GM23248 (cell line): ENCODE data around the gene HBP1.

Experiments used
- EZH2 ChIP-seq: fragments of 200-600 bp; sonication (generic); IDR thresholded peaks from 2 replicates; pipeline ENCODE4 v1.6.1; 2018; ENCODE audit warnings: antibody characterized with exemption, mild to moderate bottlenecking; ENCODE audit not compliant: insufficient read depth, poor library complexity, severe bottlenecking
- EZH2phosphoT487 ChIP-seq: fragments of 200-600 bp; sonication (generic); IDR thresholded peaks from 2 replicates; pipeline ENCODE4 v1.6.1; 2018; ENCODE audit warnings: antibody characterized with exemption, moderate library complexity, mild to moderate bottlenecking, low read depth; ENCODE audit not compliant: insufficient read depth

DNA sequence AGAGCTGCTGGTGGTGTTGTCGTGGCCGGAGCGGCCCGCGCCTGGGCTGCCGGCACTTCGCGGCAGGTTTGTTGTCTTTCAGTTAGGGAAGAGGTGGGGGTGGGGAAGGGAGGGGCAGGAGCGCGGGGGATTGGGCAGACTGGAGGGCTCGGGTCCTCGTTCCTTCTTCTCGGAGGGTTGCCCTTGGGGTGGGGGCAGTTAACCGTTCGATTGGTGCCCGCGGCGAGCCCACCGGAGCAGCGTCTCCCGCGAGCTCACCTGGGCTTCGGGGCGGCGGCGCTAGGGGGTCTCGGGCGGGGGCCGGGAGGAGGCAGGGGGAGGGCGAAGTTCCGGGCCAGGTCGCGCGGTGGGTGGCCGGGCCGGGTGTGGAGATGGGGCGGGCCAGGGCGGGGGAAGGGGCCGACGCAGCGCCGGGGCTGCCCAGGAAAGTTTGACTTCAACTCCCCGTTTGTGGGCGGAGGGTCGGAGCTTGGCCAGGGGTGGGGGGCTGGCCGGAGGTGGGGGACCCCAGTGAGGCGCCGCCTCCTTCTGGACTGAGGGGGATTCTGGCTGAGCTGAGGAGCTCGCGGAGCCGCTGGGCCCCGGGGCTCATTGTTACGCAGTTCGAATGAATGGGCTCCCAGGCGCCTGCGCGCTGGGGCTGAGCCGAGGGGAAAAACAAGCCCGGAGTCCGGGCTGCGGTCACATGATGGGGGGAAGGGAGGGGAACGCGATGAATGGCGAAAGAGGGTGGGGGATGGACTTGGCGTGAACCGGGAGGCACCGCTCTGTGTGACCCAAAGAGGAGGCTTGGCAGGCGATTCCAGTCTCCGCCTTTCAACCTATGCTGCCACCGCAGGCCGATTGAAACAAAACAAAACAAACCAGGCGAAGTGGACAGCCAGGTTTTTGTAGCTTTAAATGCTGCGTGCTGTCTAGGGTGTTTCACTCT, 582 bp downstream of the HBP1 start:
- TF ChIP-seq EZH2 (no peak), EZH2phosphoT487 (no peak)
